ENCODE results near the gene SETX.

Gene SETX

DNA sequence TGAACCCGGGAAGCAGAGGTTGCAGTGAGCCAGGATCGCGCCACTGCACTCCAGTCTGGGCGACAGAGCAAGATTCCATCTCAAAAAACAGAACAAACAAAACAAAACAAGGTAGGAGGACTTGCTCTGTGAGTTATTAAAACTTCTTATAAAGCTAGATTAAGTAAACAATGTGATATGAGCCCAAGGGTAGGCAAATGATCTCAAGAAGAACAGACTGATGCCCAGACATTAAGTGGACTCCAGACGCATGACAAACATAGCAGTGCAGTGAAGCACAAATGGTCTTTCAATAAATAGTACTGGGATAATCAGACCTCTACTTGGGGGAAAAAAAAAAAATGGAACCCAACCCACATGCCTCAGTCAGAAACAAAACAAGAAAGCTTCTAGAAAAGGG, 45.7 kb downstream of the SETX start:
- Histone ChIP-seq H3K27ac (no peak overlapping the region), H3K36me3 (peaks cover 80% of the 10 kb centered on the region), H3K4me1 (ENCODE audit: control insufficient read depth in 1 of 2, insufficient read depth in 1 of 2, low read depth in 1 of 2, low read length in 1 of 2) (peaks cover 9 to 11% of the 10 kb centered on the region in 2 experiments), H3K27me3 (no peaks in the 10 kb centered on the region), H3K9me3 (no peaks in the 10 kb centered on the region), H3K4me3 (ENCODE audit: low read depth in 1 of 2, low read length in 1 of 2) (no peak overlapping the region)
- TF ChIP-seq, protein P1, sequence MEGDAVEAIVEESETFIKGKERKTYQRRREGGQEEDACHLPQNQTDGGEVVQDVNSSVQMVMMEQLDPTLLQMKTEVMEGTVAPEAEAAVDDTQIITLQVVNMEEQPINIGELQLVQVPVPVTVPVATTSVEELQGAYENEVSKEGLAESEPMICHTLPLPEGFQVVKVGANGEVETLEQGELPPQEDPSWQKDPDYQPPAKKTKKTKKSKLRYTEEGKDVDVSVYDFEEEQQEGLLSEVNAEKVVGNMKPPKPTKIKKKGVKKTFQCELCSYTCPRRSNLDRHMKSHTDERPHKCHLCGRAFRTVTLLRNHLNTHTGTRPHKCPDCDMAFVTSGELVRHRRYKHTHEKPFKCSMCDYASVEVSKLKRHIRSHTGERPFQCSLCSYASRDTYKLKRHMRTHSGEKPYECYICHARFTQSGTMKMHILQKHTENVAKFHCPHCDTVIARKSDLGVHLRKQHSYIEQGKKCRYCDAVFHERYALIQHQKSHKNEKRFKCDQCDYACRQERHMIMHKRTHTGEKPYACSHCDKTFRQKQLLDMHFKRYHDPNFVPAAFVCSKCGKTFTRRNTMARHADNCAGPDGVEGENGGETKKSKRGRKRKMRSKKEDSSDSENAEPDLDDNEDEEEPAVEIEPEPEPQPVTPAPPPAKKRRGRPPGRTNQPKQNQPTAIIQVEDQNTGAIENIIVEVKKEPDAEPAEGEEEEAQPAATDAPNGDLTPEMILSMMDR (IDR thresholded peaks at IDR 0.05): no peak

DNA sequence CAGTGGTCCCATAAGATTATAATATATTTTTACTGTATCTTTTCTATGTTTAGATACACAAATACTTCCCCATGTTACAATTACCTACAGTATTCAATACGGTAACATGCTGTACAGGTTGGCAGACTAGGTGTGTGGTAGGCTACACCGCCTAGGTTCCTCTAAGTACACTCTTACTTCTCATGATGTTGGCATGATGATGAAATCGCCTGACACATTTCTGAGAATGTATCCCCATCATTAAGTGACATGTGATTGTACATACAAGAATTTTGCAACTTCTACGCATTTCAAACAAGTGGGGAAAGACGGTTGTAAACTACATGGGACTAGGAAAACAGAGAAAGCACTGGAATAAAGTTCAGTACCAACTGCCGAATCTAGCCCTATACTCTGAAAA, 53.3 kb downstream of the SETX start:
- H3K4me1 ChIP-seq (ENCODE audit: control insufficient read depth in 1 of 2, insufficient read depth in 1 of 2, low read depth in 1 of 2, low read length in 1 of 2): peaks cover 0 to 3% of the 10 kb centered on the region in 2 experiments
- no peaks in the 10 kb centered on the region for H3K27me3 ChIP-seq
- H3K27ac ChIP-seq: no peak overlapping the region
- H3K9me3 ChIP-seq: no peaks in the 10 kb centered on the region
- no peak overlapping the region for H3K4me3 ChIP-seq (ENCODE audit: low read depth in 1 of 2, low read length in 1 of 2)
- H3K36me3 ChIP-seq: peaks cover 74% of the 10 kb centered on the region
- TF ChIP-seq, protein P1 (IDR thresholded peaks at IDR 0.05): no peak

DNA sequence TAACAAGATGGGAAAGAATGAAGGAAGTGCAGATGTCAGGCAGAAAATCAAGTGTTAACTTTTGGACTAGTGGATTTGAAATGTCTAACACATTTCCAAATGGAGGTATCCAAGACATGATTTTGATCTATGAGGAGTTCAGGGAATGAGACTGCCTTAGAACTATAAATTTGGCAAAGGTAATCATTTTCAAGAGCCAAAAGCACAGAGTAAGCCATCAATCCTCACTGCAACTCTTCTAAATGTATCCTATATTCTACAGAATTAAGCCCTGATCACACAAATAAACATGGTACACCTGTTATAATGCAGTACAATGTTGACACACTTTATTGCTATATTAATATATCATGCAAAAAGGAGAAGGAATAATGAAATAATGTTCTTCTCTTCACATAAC, 55.6 kb downstream of the SETX start:
- TF ChIP-seq, protein P1 (IDR thresholded peaks at IDR 0.05): no peak
- Histone ChIP-seq H3K4me1 (ENCODE audit: control insufficient read depth in 1 of 2, insufficient read depth in 1 of 2, low read depth in 1 of 2, low read length in 1 of 2) (no peaks in the 10 kb centered on the region), H3K9me3 (no peaks in the 10 kb centered on the region), H3K27ac (no peak overlapping the region), H3K36me3 (peaks cover 90% of the 10 kb centered on the region), H3K27me3 (no peaks in the 10 kb centered on the region), H3K4me3 (ENCODE audit: low read depth in 1 of 2, low read length in 1 of 2) (no peak overlapping the region)

DNA sequence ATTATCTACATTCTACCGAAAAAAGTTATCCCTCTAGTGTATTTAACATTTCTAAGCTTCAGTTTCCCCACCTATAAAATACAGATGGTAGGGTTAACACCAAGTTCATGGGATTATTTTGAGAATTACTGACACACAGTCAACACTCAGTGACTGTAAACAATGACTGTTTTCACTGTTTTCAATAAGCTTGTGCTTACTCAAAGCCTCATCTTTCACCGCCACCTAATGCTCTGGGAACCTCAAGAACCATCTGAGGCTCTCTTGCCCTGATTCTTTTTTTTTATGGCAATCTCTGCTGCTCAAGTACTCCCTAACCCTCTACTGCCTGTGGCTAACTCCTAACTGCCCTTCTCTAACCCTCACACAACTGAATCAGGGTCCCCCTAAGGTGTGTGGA, 59.6 kb downstream of the SETX start:
- no peaks in the 10 kb centered on the region for H3K4me1 ChIP-seq (ENCODE audit: control insufficient read depth in 1 of 2, insufficient read depth in 1 of 2, low read depth in 1 of 2, low read length in 1 of 2)
- peaks cover 88% of the 10 kb centered on the region for H3K36me3 ChIP-seq
- TF ChIP-seq, protein P1 (IDR thresholded peaks at IDR 0.05): no peak

DNA sequence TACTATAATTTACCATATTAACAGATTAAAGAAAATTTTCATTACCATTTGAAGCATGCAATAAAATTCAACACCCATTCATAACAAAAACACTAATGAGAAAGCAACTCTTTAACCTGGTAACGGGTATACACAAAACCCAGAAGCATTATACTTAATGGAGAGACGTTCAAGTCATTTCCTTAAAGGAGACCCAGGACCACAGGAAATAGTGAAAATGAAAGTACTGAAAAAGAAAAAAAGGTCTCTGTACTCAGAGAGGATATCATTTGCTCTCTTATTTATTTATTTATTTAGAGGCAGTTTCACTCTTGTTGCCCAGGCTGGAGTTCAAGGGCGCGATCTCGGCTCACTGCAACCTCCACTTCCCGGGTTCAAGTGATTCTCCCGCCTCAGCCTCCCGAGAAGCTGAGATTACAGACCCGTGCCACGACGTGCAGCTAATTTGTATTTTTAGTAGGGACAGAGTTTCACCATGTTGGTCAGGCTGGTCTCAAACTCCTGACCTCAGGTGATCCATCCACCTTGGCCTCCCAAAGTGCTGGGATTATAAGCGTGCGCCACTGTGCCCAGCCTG, 61.6 kb downstream of the SETX start:
- Histone ChIP-seq H3K4me1 (ENCODE audit: control insufficient read depth in 1 of 2, insufficient read depth in 1 of 2, low read depth in 1 of 2, low read length in 1 of 2) (no peaks in the 10 kb centered on the region), H3K27ac (no peak overlapping the region), H3K9me3 (no peaks in the 10 kb centered on the region), H3K27me3 (no peaks in the 10 kb centered on the region), H3K36me3 (peaks cover 85% of the 10 kb centered on the region), H3K4me3 (ENCODE audit: low read depth in 1 of 2, low read length in 1 of 2) (no peak overlapping the region)
- TF ChIP-seq, protein P1 (IDR thresholded peaks at IDR 0.05): no peak

More for the DNA sequence above, 59.6 kb downstream of the SETX start:
- no peak overlapping the region for H3K4me3 ChIP-seq (ENCODE audit: low read depth in 1 of 2, low read length in 1 of 2)
- peak overlapping the region; percentile 9 for H3K27ac ChIP-seq
- H3K27me3 ChIP-seq: no peaks in the 10 kb centered on the region
- no peaks in the 10 kb centered on the region for H3K9me3 ChIP-seq
